OCI-LY1 (cell line): ENCODE data around the gene GNG7.

Experiments used
- CTCF ChIP-seq: fragments of 200-600 bp; sonication (generic), shearing (Covaris generic); IDR thresholded peaks from 2 replicates; pipeline ENCODE4 v1.5.1; 2017; ENCODE audit warnings: mild to moderate bottlenecking, antibody characterized with exemption, low read length, moderate library complexity, mixed read lengths
- EZH2 ChIP-seq: fragments of 200-600 bp; sonication (generic), shearing (Covaris generic); IDR thresholded peaks from 2 replicates; pipeline ENCODE4 v1.8.0; 2017; ENCODE audit warnings: borderline replicate concordance, mixed run types, mild to moderate bottlenecking, antibody characterized with exemption, low read length, moderate library complexity, mixed read lengths

GRCh38 chr19:2557093-2557440 lies 145.4 kb downstream of the GNG7 start:
- TF ChIP-seq EZH2, result no peak
- no peak for TF ChIP-seq CTCF
